Measurements from ENCODE around the gene STARD13.

- TF ChIP-seq CTCF (conservative IDR thresholded peaks at IDR 0.05; ENCODE audit: low read length) (no peak), EZH2phosphoT487 (IDR thresholded peaks at IDR 0.05; ENCODE audit: borderline replicate concordance, low read depth, low read length) (no peak)
These were observed 50.0 kb downstream of the STARD13 start for GRCh38 chr13:33235564-33235963.

All from OCI-LY7 (cell line).